HCT116 (cell line): Measurements from ENCODE around the gene OTUD3. TPM values are rescaled to one million over a fixed set of nuclear protein-coding genes. Genes with fewer than 3 reads are reported as not detected.

Experiments
- ATAC-seq: fragments of 200-7000 bp; cut with Tn5 transposase; 2 replicates; pipeline ENCODE4 v1.9.1; 2020; ENCODE audit warnings: mild to moderate bottlenecking, moderate library complexity
- BruUV-seq: library from RNA; stranded (reverse); fragments of 400-500 nt; replicated peaks from 2 replicates; lab custom pipeline; 2021; lab: Mats Ljungman, UMichigan
- CTCF ChIA-PET: fragments of 300-600 bp; sonication (Branson Sonifier 250); formaldehyde crosslinking; loops from one replicate; lab custom pipeline; 2021; ENCODE audit warnings: antibody characterized with exemption; lab: Charles Lee
- POLR2A ChIA-PET: fragments of 300-600, 350-600 bp; sonication (Branson Sonifier 250); formaldehyde crosslinking; loops from one replicate; lab custom pipeline; 2021; ENCODE audit warnings: antibody characterized with exemption; lab: Charles Lee
- RAD21 ChIA-PET, 2 experiments: fragments of 300-600 bp; sonication (Branson Sonifier 250); formaldehyde crosslinking; loops; one replicate each; lab custom pipeline; 2023; ENCODE audit warnings: low total read pairs in 2 of 2; ENCODE audit not compliant: uncharacterized antibody in 2 of 2, unreplicated experiment in 2 of 2, low non-redundant PET in 1 of 2; lab: Charles Lee
- DNase-seq: peaks from one replicate; pipeline ENCODE4 v3.0.0-alpha.2; 2010; ENCODE audit warnings: low read depth, low spot score
- H2AFZ ChIP-seq: fragments of 200-600 bp; shearing (Covaris generic), sonication (generic); 2 replicates; pipeline ENCODE4 v1.6.1; 2017; ENCODE audit warnings: low read depth, mixed run types, mixed read lengths, antibody characterized with exemption, low read length; ENCODE audit not compliant: poor library complexity, severe bottlenecking
- H3K27ac ChIP-seq: 2 replicates; pipeline ENCODE4 v1.5.1; 2012; ENCODE audit warnings: low read depth, low read length
- H3K27me3 ChIP-seq: fragments of 200-600 bp; sonication (generic); 2 replicates; pipeline ENCODE4 v1.6.1; 2016; ENCODE audit warnings: mixed run types, low read length, mixed read lengths; ENCODE audit not compliant: insufficient read depth
- H3K36me3 ChIP-seq, 2 experiments: fragments of 200-500 bp in 1 of 2; fragments of 200-600 bp in 1 of 2; sonication (Bioruptor generic) in 1 of 2; sonication (generic) in 1 of 2; 2 replicates each; pipeline versions ENCODE4 v1.5.1 to v1.6.1; 2014 to 2016; ENCODE audit warnings: low read length in 2 of 2, inconsistent platforms in 1 of 2, mixed read lengths in 1 of 2, mixed run types in 1 of 2; ENCODE audit not compliant: insufficient read depth in 2 of 2, control insufficient read depth in 1 of 2
- H3K4me1 ChIP-seq, 2 experiments: fragments of 200-600 bp in 1 of 2; sonication (generic) in 1 of 2; 2 replicates each; pipeline versions ENCODE4 v1.5.1 to v1.6.1; 2012 to 2017; ENCODE audit warnings: low read length in 2 of 2, inconsistent platforms in 1 of 2, mild to moderate bottlenecking in 1 of 2, mixed read lengths in 1 of 2, mixed run types in 1 of 2, moderate library complexity in 1 of 2; ENCODE audit not compliant: insufficient read depth in 2 of 2, control insufficient read depth in 1 of 2
- H3K4me2 ChIP-seq: fragments of 200-600 bp; sonication (generic); 2 replicates; pipeline ENCODE4 v1.6.1; 2017; ENCODE audit warnings: mixed run types, low read length, mixed read lengths
- H3K4me3 ChIP-seq, 2 experiments: fragments of 200-600 bp in 1 of 2; sonication (generic) in 1 of 2; replicated peaks in 1 of 2; 2 replicates each; pipeline ENCODE4 v1.5.1; 2011 to 2016; ENCODE audit warnings: low read length in 2 of 2, control low read depth in 1 of 2, low read depth in 1 of 2, mild to moderate bottlenecking in 1 of 2, mixed read lengths in 1 of 2, mixed run types in 1 of 2
- H3K79me2 ChIP-seq: fragments of 200-600 bp; sonication (generic); 2 replicates; pipeline ENCODE4 v1.6.1; 2017; ENCODE audit warnings: mild to moderate bottlenecking, mixed run types, low read length, moderate library complexity, mixed read lengths; ENCODE audit not compliant: insufficient read depth
- H3K9ac ChIP-seq: fragments of 200-600 bp; sonication (generic); 2 replicates; pipeline ENCODE4 v1.6.1; 2016; ENCODE audit warnings: low read length, mixed read lengths
- H3K9me2 ChIP-seq: fragments of 200-600 bp; sonication (generic), shearing (Covaris generic); 2 replicates; pipeline ENCODE4 v1.6.1; 2017; ENCODE audit warnings: mixed run types, mild to moderate bottlenecking, moderate library complexity; ENCODE audit not compliant: insufficient read depth
- H3K9me3 ChIP-seq, 2 experiments: fragments of 200-500 bp in 1 of 2; fragments of 200-600 bp in 1 of 2; sonication (Bioruptor generic) in 1 of 2; sonication (generic) in 1 of 2; 2 replicates each; pipeline ENCODE4 v1.6.1; 2014 to 2017; ENCODE audit warnings: low read length in 2 of 2, mixed read lengths in 2 of 2, inconsistent platforms in 1 of 2, low read depth in 1 of 2, mild to moderate bottlenecking in 1 of 2, mixed run types in 1 of 2, moderate library complexity in 1 of 2; ENCODE audit not compliant: control insufficient read depth in 1 of 2, insufficient read depth in 1 of 2
- H4K20me1 ChIP-seq: fragments of 200-600 bp; sonication (generic), shearing (Covaris generic); 2 replicates; pipeline ENCODE4 v1.6.1; 2017; ENCODE audit warnings: mixed run types, mild to moderate bottlenecking, moderate library complexity; ENCODE audit not compliant: insufficient read depth
- CBX3 ChIP-seq: IDR thresholded peaks from 2 replicates; pipeline ENCODE4 v1.6.1; 2012; ENCODE audit warnings: low read depth
- CEBPB ChIP-seq: IDR thresholded peaks from 2 replicates; pipeline ENCODE4 v1.6.1; 2012; ENCODE audit warnings: low read depth
- EGR1 ChIP-seq: IDR thresholded peaks from 2 replicates; pipeline ENCODE4 v1.6.1; 2012; ENCODE audit warnings: low read depth
- ELF1 ChIP-seq: IDR thresholded peaks from 2 replicates; pipeline ENCODE4 v1.6.1; 2012; ENCODE audit warnings: low read depth, borderline replicate concordance
- EZH2 ChIP-seq: fragments of 200-600 bp; sonication (generic); IDR thresholded peaks from 2 replicates; pipeline ENCODE4 v1.6.1; 2017; ENCODE audit warnings: antibody characterized with exemption, mixed run types
- EZH2phosphoT487 ChIP-seq: fragments of 200-600 bp; IDR thresholded peaks from 2 replicates; pipeline ENCODE4 v1.6.1; 2018; ENCODE audit warnings: antibody characterized with exemption, borderline replicate concordance
- FOSL1 ChIP-seq: IDR thresholded peaks from 2 replicates; pipeline ENCODE4 v1.6.1; 2012; ENCODE audit warnings: low read depth
- JUND ChIP-seq: IDR thresholded peaks from 2 replicates; pipeline ENCODE4 v1.6.1; 2012
- POLR2A ChIP-seq: IDR thresholded peaks from 2 replicates; pipeline ENCODE4 v1.7.0; 2011; ENCODE audit warnings: borderline replicate concordance; ENCODE audit not compliant: insufficient read depth, insufficient read length; ENCODE audit errors: extremely low read depth
- POLR2AphosphoS5 ChIP-seq: IDR thresholded peaks from 2 replicates; pipeline ENCODE4 v1.6.1; 2011; ENCODE audit warnings: mild to moderate bottlenecking, low read depth, low read length, moderate library complexity
- SIN3A ChIP-seq: IDR thresholded peaks from 2 replicates; pipeline ENCODE4 v1.6.1; 2012; ENCODE audit warnings: low read depth
- SRF ChIP-seq: IDR thresholded peaks from 2 replicates; pipeline ENCODE4 v1.6.1; 2012; ENCODE audit warnings: low read depth
- TCF7L2 ChIP-seq: IDR thresholded peaks from 2 replicates; pipeline ENCODE4 v1.7.0; 2011; ENCODE audit warnings: borderline replicate concordance, inconsistent platforms; ENCODE audit not compliant: insufficient read depth, insufficient read length; ENCODE audit errors: extremely low read depth
- YY1 ChIP-seq: IDR thresholded peaks from 2 replicates; pipeline ENCODE4 v1.6.1; 2011; ENCODE audit warnings: low read length, low read depth, moderate library complexity, mild to moderate bottlenecking; ENCODE audit not compliant: insufficient replicate concordance; ENCODE audit errors: extremely low read depth
- ZFX ChIP-seq: fragments of 450-650 bp; IDR thresholded peaks from 2 replicates; pipeline ENCODE4 v1.6.1; 2017
- ZNF274 ChIP-seq: fragments of 200-500 bp; sonication (Bioruptor generic); IDR thresholded peaks from 2 replicates; pipeline ENCODE4 v1.6.1; 2014; ENCODE audit warnings: mild to moderate bottlenecking, low read depth, low read length, inconsistent platforms
- intact Hi-C: fragments of 100-400 bp; cut with micrococcal nuclease; formaldehyde crosslinking; loops from 2 replicates; pipeline ENCODE4 v1.10.0; 2022
- total RNA-seq: library from RNA; stranded (reverse); gene quantifications from one replicate; pipeline ENCODE4 v1.2.1, GENCODE V29; 2021; ENCODE audit not compliant: unreplicated experiment
- TF ChIP-seq, protein P1 (sequence below), 3 experiments: fragments of 200-600 bp in 1 of 3; sonication (generic) in 1 of 3; IDR thresholded peaks in 2 of 3; conservative IDR thresholded peaks in 1 of 3; 2 replicates each; pipeline ENCODE4 v1.5.1; 2012 to 2017; ENCODE audit warnings: low read depth in 2 of 3, low read length in 2 of 3, antibody characterized with exemption in 1 of 3, borderline replicate concordance in 1 of 3, control low read depth in 1 of 3, mild to moderate bottlenecking in 1 of 3, mixed read lengths in 1 of 3, mixed run types in 1 of 3, moderate library complexity in 1 of 3; ENCODE audit not compliant: insufficient read depth in 1 of 3
- TF ChIP-seq, protein P2 (sequence below): IDR thresholded peaks from 2 replicates; pipeline ENCODE4 v1.6.1; 2012; ENCODE audit warnings: low read depth
- TF ChIP-seq, protein P3 (sequence below): IDR thresholded peaks from 2 replicates; pipeline ENCODE4 v1.6.1; 2012
- TF ChIP-seq, protein P4 (sequence below): IDR thresholded peaks from 2 replicates; pipeline ENCODE4 v1.6.1; 2012

The OTUD3 gene
- total RNA-seq, 1 experiment from 2014 or later, result 15.0 TPM

GRCh38 chr1:19932866-19933265 is 50.7 kb downstream of the OTUD3 start:
- Histone ChIP-seq H3K9me3 (peaks cover 14 to 15% of the 10 kb centered on the region in 2 experiments; a peak in 3 of 4 replicates), H3K4me2 (no peak overlapping the region), H3K9ac (no peak overlapping the region), H3K79me2 (no peaks in the 10 kb centered on the region), H3K4me3 (no peak overlapping the region), H2AFZ (no peak overlapping the region), H3K27ac (no peak overlapping the region), H4K20me1 (no peaks in the 10 kb centered on the region), H3K9me2 (no peaks in the 10 kb centered on the region), H3K4me1 (no peaks in the 10 kb centered on the region; a peak in 1 of 4 replicates), H3K36me3 (no peaks in the 10 kb centered on the region)
- no peak for DNase-seq
- no peak for ATAC-seq
- BruUV-seq, result no TSS peak
- CTCF ChIA-PET, result no interaction called here
- RAD21 ChIA-PET, result no interaction called here
- POLR2A ChIA-PET, result no interaction called here
- TF ChIP-seq TCF7L2 (no peak), SIN3A (no peak), ZNF274 (no peak), EZH2 (no peak), POLR2A (no peak), SRF (no peak), CBX3 (no peak), EGR1 (no peak), EZH2phosphoT487 (no peak), JUND (no peak), POLR2AphosphoS5 (no peak), ZFX (no peak), CEBPB (no peak), YY1 (no peak), ELF1 (no peak), FOSL1 (no peak)
- TF ChIP-seq, protein P1, sequence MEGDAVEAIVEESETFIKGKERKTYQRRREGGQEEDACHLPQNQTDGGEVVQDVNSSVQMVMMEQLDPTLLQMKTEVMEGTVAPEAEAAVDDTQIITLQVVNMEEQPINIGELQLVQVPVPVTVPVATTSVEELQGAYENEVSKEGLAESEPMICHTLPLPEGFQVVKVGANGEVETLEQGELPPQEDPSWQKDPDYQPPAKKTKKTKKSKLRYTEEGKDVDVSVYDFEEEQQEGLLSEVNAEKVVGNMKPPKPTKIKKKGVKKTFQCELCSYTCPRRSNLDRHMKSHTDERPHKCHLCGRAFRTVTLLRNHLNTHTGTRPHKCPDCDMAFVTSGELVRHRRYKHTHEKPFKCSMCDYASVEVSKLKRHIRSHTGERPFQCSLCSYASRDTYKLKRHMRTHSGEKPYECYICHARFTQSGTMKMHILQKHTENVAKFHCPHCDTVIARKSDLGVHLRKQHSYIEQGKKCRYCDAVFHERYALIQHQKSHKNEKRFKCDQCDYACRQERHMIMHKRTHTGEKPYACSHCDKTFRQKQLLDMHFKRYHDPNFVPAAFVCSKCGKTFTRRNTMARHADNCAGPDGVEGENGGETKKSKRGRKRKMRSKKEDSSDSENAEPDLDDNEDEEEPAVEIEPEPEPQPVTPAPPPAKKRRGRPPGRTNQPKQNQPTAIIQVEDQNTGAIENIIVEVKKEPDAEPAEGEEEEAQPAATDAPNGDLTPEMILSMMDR (IDR thresholded peaks at IDR 0.05 in 2 of 3, conservative IDR thresholded peaks at IDR 0.05 in 1 of 3; ENCODE audit: borderline replicate concordance in 1 of 3, insufficient read depth in 1 of 3, low read depth in 2 of 3, low read length in 2 of 3), result no peak
- TF ChIP-seq, protein P2, sequence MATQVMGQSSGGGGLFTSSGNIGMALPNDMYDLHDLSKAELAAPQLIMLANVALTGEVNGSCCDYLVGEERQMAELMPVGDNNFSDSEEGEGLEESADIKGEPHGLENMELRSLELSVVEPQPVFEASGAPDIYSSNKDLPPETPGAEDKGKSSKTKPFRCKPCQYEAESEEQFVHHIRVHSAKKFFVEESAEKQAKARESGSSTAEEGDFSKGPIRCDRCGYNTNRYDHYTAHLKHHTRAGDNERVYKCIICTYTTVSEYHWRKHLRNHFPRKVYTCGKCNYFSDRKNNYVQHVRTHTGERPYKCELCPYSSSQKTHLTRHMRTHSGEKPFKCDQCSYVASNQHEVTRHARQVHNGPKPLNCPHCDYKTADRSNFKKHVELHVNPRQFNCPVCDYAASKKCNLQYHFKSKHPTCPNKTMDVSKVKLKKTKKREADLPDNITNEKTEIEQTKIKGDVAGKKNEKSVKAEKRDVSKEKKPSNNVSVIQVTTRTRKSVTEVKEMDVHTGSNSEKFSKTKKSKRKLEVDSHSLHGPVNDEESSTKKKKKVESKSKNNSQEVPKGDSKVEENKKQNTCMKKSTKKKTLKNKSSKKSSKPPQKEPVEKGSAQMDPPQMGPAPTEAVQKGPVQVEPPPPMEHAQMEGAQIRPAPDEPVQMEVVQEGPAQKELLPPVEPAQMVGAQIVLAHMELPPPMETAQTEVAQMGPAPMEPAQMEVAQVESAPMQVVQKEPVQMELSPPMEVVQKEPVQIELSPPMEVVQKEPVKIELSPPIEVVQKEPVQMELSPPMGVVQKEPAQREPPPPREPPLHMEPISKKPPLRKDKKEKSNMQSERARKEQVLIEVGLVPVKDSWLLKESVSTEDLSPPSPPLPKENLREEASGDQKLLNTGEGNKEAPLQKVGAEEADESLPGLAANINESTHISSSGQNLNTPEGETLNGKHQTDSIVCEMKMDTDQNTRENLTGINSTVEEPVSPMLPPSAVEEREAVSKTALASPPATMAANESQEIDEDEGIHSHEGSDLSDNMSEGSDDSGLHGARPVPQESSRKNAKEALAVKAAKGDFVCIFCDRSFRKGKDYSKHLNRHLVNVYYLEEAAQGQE, result no peak
- TF ChIP-seq, protein P3, sequence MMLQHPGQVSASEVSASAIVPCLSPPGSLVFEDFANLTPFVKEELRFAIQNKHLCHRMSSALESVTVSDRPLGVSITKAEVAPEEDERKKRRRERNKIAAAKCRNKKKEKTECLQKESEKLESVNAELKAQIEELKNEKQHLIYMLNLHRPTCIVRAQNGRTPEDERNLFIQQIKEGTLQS, result no peak
- TF ChIP-seq, protein P4, sequence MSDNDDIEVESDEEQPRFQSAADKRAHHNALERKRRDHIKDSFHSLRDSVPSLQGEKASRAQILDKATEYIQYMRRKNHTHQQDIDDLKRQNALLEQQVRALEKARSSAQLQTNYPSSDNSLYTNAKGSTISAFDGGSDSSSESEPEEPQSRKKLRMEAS, result no peak
- TF ChIP-seq, all 23 proteins: peak for 0
- intact Hi-C loops, result no loop called here
- H3K27me3 ChIP-seq, result no peaks in the 10 kb centered on the region
